ENCODE data around the gene GATAD1.
"Not testable (repeated sequence)": the region's sequence is repeated elsewhere in the genome, so short reads cannot be mapped to it uniquely, and the experiment has no call there.

Gene GATAD1

GRCh38 chr7:92447345-92448204 is at the start of gene GATAD1:
TSS of gene GATAD1 (plus strand) at chr7:92447482. CDS start at chr7:92447730, 248 bp downstream.
- peak; percentile 89 for DNase-seq (ENCODE audit: low read depth, low spot score)
- no peaks in the 10 kb centered on the region for H3K9me3 ChIP-seq (ENCODE audit: insufficient read depth, low read length)
- H3K36me3 ChIP-seq (ENCODE audit: insufficient read depth, insufficient read length, low read length) = peaks cover 40% of the 10 kb centered on the region
- TF ChIP-seq YY1 (IDR thresholded peaks at IDR 0.05; ENCODE audit: insufficient read depth, insufficient read length) (no peak), ZNF274 (IDR thresholded peaks at IDR 0.05; ENCODE audit: low read depth, low read length) (no peak), SUZ12 (IDR thresholded peaks at IDR 0.05; ENCODE audit: extremely low read depth, insufficient read depth, insufficient read length) (no peak)
- H3K9ac ChIP-seq (ENCODE audit: insufficient read length, low read depth) = peak within 1 kb of the TSS; percentile 90
- H3K27me3 ChIP-seq (ENCODE audit: insufficient read depth, insufficient read length) = no peaks in the 10 kb centered on the region
- H3K4me3 ChIP-seq (ENCODE audit: insufficient read length, low read depth) = peak within 1 kb of the TSS; percentile 84
- H3K4me1 ChIP-seq (ENCODE audit: insufficient read depth, insufficient read length) = no peaks in the 10 kb centered on the region

GRCh38 chr7:92397542-92397941 is 49.7 kb upstream of the GATAD1 start:
- H3K36me3 ChIP-seq (ENCODE audit: insufficient read depth, insufficient read length, low read length) = peaks cover 35% of the 10 kb centered on the region
- no peaks in the 10 kb centered on the region for H3K4me1 ChIP-seq (ENCODE audit: insufficient read depth, insufficient read length)
- H3K4me3 ChIP-seq (ENCODE audit: insufficient read length, low read depth) = no peak overlapping the region
- H3K9me3 ChIP-seq (ENCODE audit: insufficient read depth, low read length) = no peaks in the 10 kb centered on the region
- DNase-seq (ENCODE audit: low read depth, low spot score) = no peak
- no peaks in the 10 kb centered on the region for H3K27me3 ChIP-seq (ENCODE audit: insufficient read depth, insufficient read length)
- H3K9ac ChIP-seq (ENCODE audit: insufficient read length, low read depth) = no peak overlapping the region
- no peak for TF ChIP-seq ZNF274 (IDR thresholded peaks at IDR 0.05; ENCODE audit: low read depth, low read length)
- TF ChIP-seq YY1 (IDR thresholded peaks at IDR 0.05; ENCODE audit: insufficient read depth, insufficient read length) = no peak
- no peak for TF ChIP-seq SUZ12 (IDR thresholded peaks at IDR 0.05; ENCODE audit: extremely low read depth, insufficient read depth, insufficient read length)

- Histone ChIP-seq H3K27me3 (ENCODE audit: insufficient read depth, insufficient read length) (no peaks in the 10 kb centered on the region), H3K9me3 (ENCODE audit: insufficient read depth, low read length) (no peaks in the 10 kb centered on the region), H3K36me3 (ENCODE audit: insufficient read depth, insufficient read length, low read length) (peaks cover 35% of the 10 kb centered on the region), H3K9ac (ENCODE audit: insufficient read length, low read depth) (no peak overlapping the region), H3K4me3 (ENCODE audit: insufficient read length, low read depth) (no peak overlapping the region), H3K4me1 (ENCODE audit: insufficient read depth, insufficient read length) (no peaks in the 10 kb centered on the region)
- DNase-seq (ENCODE audit: low read depth, low spot score) = no peak
- TF ChIP-seq SUZ12 (IDR thresholded peaks at IDR 0.05; ENCODE audit: extremely low read depth, insufficient read depth, insufficient read length) = no peak
- TF ChIP-seq ZNF274 (IDR thresholded peaks at IDR 0.05; ENCODE audit: low read depth, low read length) = no peak
- no peak for TF ChIP-seq YY1 (IDR thresholded peaks at IDR 0.05; ENCODE audit: insufficient read depth, insufficient read length)
Observed at GRCh38 chr7:92400013-92400412, 47.3 kb upstream of the GATAD1 start.

- H3K9me3 ChIP-seq (ENCODE audit: insufficient read depth, low read length) = no peaks in the 10 kb centered on the region
- peaks cover 19% of the 10 kb centered on the region for H3K36me3 ChIP-seq (ENCODE audit: insufficient read depth, insufficient read length, low read length)
- TF ChIP-seq SUZ12 (IDR thresholded peaks at IDR 0.05; ENCODE audit: extremely low read depth, insufficient read depth, insufficient read length) (no peak), YY1 (IDR thresholded peaks at IDR 0.05; ENCODE audit: insufficient read depth, insufficient read length) (no peak), ZNF274 (IDR thresholded peaks at IDR 0.05; ENCODE audit: low read depth, low read length) (no peak)
- no peak for DNase-seq (ENCODE audit: low read depth, low spot score)
- H3K9ac ChIP-seq (ENCODE audit: insufficient read length, low read depth) = no peak overlapping the region
- no peaks in the 10 kb centered on the region for H3K4me1 ChIP-seq (ENCODE audit: insufficient read depth, insufficient read length)
- no peaks in the 10 kb centered on the region for H3K27me3 ChIP-seq (ENCODE audit: insufficient read depth, insufficient read length)
- no peak overlapping the region for H3K4me3 ChIP-seq (ENCODE audit: insufficient read length, low read depth)
Observed at GRCh38 chr7:92402920-92403759, 44.1 kb upstream of the GATAD1 start.

- Histone ChIP-seq H3K36me3 (ENCODE audit: insufficient read depth, insufficient read length, low read length) (peaks cover 13% of the 10 kb centered on the region), H3K9me3 (ENCODE audit: insufficient read depth, low read length) (no peaks in the 10 kb centered on the region), H3K9ac (ENCODE audit: insufficient read length, low read depth) (no peak overlapping the region), H3K4me3 (ENCODE audit: insufficient read length, low read depth) (no peak overlapping the region), H3K27me3 (ENCODE audit: insufficient read depth, insufficient read length) (no peaks in the 10 kb centered on the region), H3K4me1 (ENCODE audit: insufficient read depth, insufficient read length) (no peaks in the 10 kb centered on the region)
- DNase-seq (ENCODE audit: low read depth, low spot score) = no peak
- TF ChIP-seq ZNF274 (IDR thresholded peaks at IDR 0.05; ENCODE audit: low read depth, low read length) = no peak
- no peak for TF ChIP-seq YY1 (IDR thresholded peaks at IDR 0.05; ENCODE audit: insufficient read depth, insufficient read length)
- no peak for TF ChIP-seq SUZ12 (IDR thresholded peaks at IDR 0.05; ENCODE audit: extremely low read depth, insufficient read depth, insufficient read length)
Observed at GRCh38 chr7:92403760-92404074, 43.6 kb upstream of the GATAD1 start.

- no peaks in the 10 kb centered on the region for H3K27me3 ChIP-seq (ENCODE audit: insufficient read depth, insufficient read length)
- TF ChIP-seq ZNF274 (IDR thresholded peaks at IDR 0.05; ENCODE audit: low read depth, low read length) (no peak), YY1 (IDR thresholded peaks at IDR 0.05; ENCODE audit: insufficient read depth, insufficient read length) (no peak), SUZ12 (IDR thresholded peaks at IDR 0.05; ENCODE audit: extremely low read depth, insufficient read depth, insufficient read length) (no peak)
- no peaks in the 10 kb centered on the region for H3K4me1 ChIP-seq (ENCODE audit: insufficient read depth, insufficient read length)
- H3K4me3 ChIP-seq (ENCODE audit: insufficient read length, low read depth) = no peak overlapping the region
- no peak for DNase-seq (ENCODE audit: low read depth, low spot score)
- H3K36me3 ChIP-seq (ENCODE audit: insufficient read depth, insufficient read length, low read length) = peaks cover 9% of the 10 kb centered on the region
- H3K9ac ChIP-seq (ENCODE audit: insufficient read length, low read depth) = no peak overlapping the region
- H3K9me3 ChIP-seq (ENCODE audit: insufficient read depth, low read length) = no peaks in the 10 kb centered on the region
Observed at GRCh38 chr7:92404170-92404614, 43.1 kb upstream of the GATAD1 start.

GRCh38 chr7:92409357-92409756 is 37.9 kb upstream of the GATAD1 start:
- TF ChIP-seq YY1 (IDR thresholded peaks at IDR 0.05; ENCODE audit: insufficient read depth, insufficient read length) (no peak), SUZ12 (IDR thresholded peaks at IDR 0.05; ENCODE audit: extremely low read depth, insufficient read depth, insufficient read length) (no peak), ZNF274 (IDR thresholded peaks at IDR 0.05; ENCODE audit: low read depth, low read length) (no peak)

GRCh38 chr7:92410162-92410561 is 37.1 kb upstream of the GATAD1 start:
- not testable (repeated sequence) for DNase-seq (ENCODE audit: low read depth, low spot score); H3K4me3 ChIP-seq (ENCODE audit: insufficient read length, low read depth); H3K36me3 ChIP-seq (ENCODE audit: insufficient read depth, insufficient read length, low read length); H3K4me1 ChIP-seq (ENCODE audit: insufficient read depth, insufficient read length); H3K27me3 ChIP-seq (ENCODE audit: insufficient read depth, insufficient read length); H3K9ac ChIP-seq (ENCODE audit: insufficient read length, low read depth); H3K9me3 ChIP-seq (ENCODE audit: insufficient read depth, low read length)

More at GRCh38 chr7:92409357-92409756, 37.9 kb upstream of the GATAD1 start:
- H3K4me1 ChIP-seq (ENCODE audit: insufficient read depth, insufficient read length) = no peaks in the 10 kb centered on the region
- no peaks in the 10 kb centered on the region for H3K27me3 ChIP-seq (ENCODE audit: insufficient read depth, insufficient read length)
- no peak overlapping the region for H3K9ac ChIP-seq (ENCODE audit: insufficient read length, low read depth)
- H3K9me3 ChIP-seq (ENCODE audit: insufficient read depth, low read length) = no peaks in the 10 kb centered on the region
- no peaks in the 10 kb centered on the region for H3K36me3 ChIP-seq (ENCODE audit: insufficient read depth, insufficient read length, low read length)
- no peak for DNase-seq (ENCODE audit: low read depth, low spot score)
- no peak overlapping the region for H3K4me3 ChIP-seq (ENCODE audit: insufficient read length, low read depth)

Data from NT2/D1 (cell line).